Fibroblast of lung (primary cell): Measurements from ENCODE around the gene ELP2. TPM values are rescaled to one million over a fixed set of nuclear protein-coding genes. Genes with fewer than 3 reads are reported as not detected.
"Not testable (repeated sequence)": the region's sequence is repeated elsewhere in the genome, so short reads cannot be mapped to it uniquely, and the experiment has no call there.

Experiments used
- DNase-seq, 2 donors: peaks; one replicate each; pipeline versions ENCODE4 v3.0.0 to v3.0.0-alpha.2; 2010; ENCODE audit warnings: low read depth in 2 of 2
- H2AFZ ChIP-seq: 2 replicates; pipeline ENCODE4 v1.5.1; 2012; ENCODE audit warnings: low read length, control low read depth, inconsistent platforms
- H3K27ac ChIP-seq: 2 replicates; pipeline ENCODE4 v1.5.1; 2011; ENCODE audit warnings: low read length, control low read depth; ENCODE audit not compliant: insufficient read depth
- H3K27me3 ChIP-seq: 2 replicates; pipeline ENCODE4 v1.5.1; 2011; ENCODE audit warnings: mild to moderate bottlenecking, low read length; ENCODE audit not compliant: control insufficient read depth, insufficient read depth
- H3K36me3 ChIP-seq: 2 replicates; pipeline ENCODE4 v1.5.1; 2011; ENCODE audit warnings: low read length; ENCODE audit not compliant: control insufficient read depth, insufficient read depth
- H3K4me1 ChIP-seq: 2 replicates; pipeline ENCODE4 v1.5.1; 2011; ENCODE audit warnings: low read length; ENCODE audit not compliant: control insufficient read depth, insufficient read depth; ENCODE audit errors: extremely low read depth
- H3K4me2 ChIP-seq: 2 replicates; pipeline ENCODE4 v1.5.1; 2011; ENCODE audit warnings: low read length, control low read depth; ENCODE audit not compliant: insufficient read depth; ENCODE audit errors: extremely low read depth
- H3K4me3 ChIP-seq, 4 experiments: fragments of 200-600 bp in 1 of 4; sonication (generic) in 1 of 4; replicated peaks in 1 of 4; 2 replicates each; pipeline ENCODE4 v1.5.1; 2011 to 2016; ENCODE audit warnings: low read length in 4 of 4, low read depth in 3 of 4, mild to moderate bottlenecking in 3 of 4, control low read depth in 2 of 4, inconsistent platforms in 1 of 4, mixed read lengths in 1 of 4; ENCODE audit not compliant: insufficient read depth in 1 of 4; ENCODE audit errors: control extremely low read depth in 1 of 4
- H3K79me2 ChIP-seq: 2 replicates; pipeline ENCODE4 v1.5.1; 2012; ENCODE audit warnings: mild to moderate bottlenecking, low read length, inconsistent platforms; ENCODE audit not compliant: control insufficient read depth, insufficient read depth
- H3K9ac ChIP-seq: 2 replicates; pipeline ENCODE4 v1.5.1; 2011; ENCODE audit warnings: mild to moderate bottlenecking, low read length, control low read depth; ENCODE audit not compliant: insufficient read depth
- H3K9me3 ChIP-seq: 2 replicates; pipeline ENCODE4 v1.5.1; 2012; ENCODE audit warnings: low read depth, low read length; ENCODE audit not compliant: control insufficient read depth, insufficient read depth
- H4K20me1 ChIP-seq: 2 replicates; pipeline ENCODE4 v1.5.1; 2011; ENCODE audit warnings: low read length; ENCODE audit not compliant: control insufficient read depth, insufficient read depth; ENCODE audit errors: extremely low read depth
- EZH2 ChIP-seq: IDR thresholded peaks from 2 replicates; pipeline ENCODE4 v1.5.1; 2012; ENCODE audit warnings: low read length, control low read depth, mild to moderate bottlenecking; ENCODE audit errors: missing control alignments
- polyA plus RNA-seq, 2 donors: library from polyadenylated mRNA; depleted of rRNA in 1 of 2; stranded (reverse) in 1 of 2; unstranded in 1 of 2; fragments of >200 nt; gene quantifications; 2 replicates each; pipeline ENCODE4 v1.2.1, GENCODE V29; 2011 to 2012; ENCODE audit warnings: missing spikeins in 1 of 2
- total RNA-seq: library from RNA; depleted of rRNA; stranded (reverse); fragments of >200 nt; gene quantifications from 2 replicates; pipeline ENCODE4 v1.2.1, GENCODE V29; 2014
- TF ChIP-seq, protein P1 (sequence below), 2 donors: IDR thresholded peaks in 1 of 2; conservative IDR thresholded peaks in 1 of 2; 1 replicate in 1 of 2; 2 replicates in 1 of 2; pipeline ENCODE4 v1.5.1; 2011 to 2012; ENCODE audit warnings: low read length in 2 of 2, control low read depth in 1 of 2, inconsistent platforms in 1 of 2, low read depth in 1 of 2, mild to moderate bottlenecking in 1 of 2

ELP2 gene
- total and polyA plus RNA-seq, 2 donors (not counting 1 experiment from before 2014, with no cell fraction given), result 96.6 to 309 TPM

DNA sequence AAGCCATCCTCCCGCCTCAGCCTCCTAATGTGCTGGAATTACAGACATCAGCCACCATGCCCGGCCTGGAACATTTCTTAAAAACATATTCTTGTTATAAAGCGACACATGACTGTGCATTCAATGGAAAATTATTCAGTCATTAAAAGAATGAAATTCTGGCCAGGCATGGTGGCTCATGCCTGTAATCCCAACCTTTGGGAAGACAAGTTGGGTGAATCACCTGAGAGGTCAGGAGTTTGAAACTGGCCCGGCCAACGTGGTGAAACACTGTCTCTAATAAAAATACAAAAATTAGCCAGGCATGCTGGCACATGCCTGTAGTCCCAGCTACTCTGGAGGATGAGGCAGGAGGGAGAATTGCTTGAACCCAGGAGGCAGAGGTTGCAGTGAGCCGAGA, 40.7 kb upstream of the ELP2 start:
- Histone ChIP-seq H3K9me3 (no peaks in the 10 kb centered on the region), H3K27ac (no peak overlapping the region), H4K20me1 (no peaks in the 10 kb centered on the region), H3K27me3 (no peaks in the 10 kb centered on the region), H2AFZ (no peak overlapping the region), H3K9ac (no peak overlapping the region), H3K4me2 (no peak overlapping the region), H3K4me3 (no peak overlapping the region), H3K4me1 (no peaks in the 10 kb centered on the region), H3K36me3 (no peaks in the 10 kb centered on the region), H3K79me2 (no peaks in the 10 kb centered on the region)
- no peak for TF ChIP-seq EZH2
- TF ChIP-seq, protein P1, sequence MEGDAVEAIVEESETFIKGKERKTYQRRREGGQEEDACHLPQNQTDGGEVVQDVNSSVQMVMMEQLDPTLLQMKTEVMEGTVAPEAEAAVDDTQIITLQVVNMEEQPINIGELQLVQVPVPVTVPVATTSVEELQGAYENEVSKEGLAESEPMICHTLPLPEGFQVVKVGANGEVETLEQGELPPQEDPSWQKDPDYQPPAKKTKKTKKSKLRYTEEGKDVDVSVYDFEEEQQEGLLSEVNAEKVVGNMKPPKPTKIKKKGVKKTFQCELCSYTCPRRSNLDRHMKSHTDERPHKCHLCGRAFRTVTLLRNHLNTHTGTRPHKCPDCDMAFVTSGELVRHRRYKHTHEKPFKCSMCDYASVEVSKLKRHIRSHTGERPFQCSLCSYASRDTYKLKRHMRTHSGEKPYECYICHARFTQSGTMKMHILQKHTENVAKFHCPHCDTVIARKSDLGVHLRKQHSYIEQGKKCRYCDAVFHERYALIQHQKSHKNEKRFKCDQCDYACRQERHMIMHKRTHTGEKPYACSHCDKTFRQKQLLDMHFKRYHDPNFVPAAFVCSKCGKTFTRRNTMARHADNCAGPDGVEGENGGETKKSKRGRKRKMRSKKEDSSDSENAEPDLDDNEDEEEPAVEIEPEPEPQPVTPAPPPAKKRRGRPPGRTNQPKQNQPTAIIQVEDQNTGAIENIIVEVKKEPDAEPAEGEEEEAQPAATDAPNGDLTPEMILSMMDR (conservative IDR thresholded peaks at IDR 0.05 in 1 of 2, IDR thresholded peaks at IDR 0.05 in 1 of 2; ENCODE audit: low read depth in 1 of 2, low read length in 2 of 2), result no peak
- DNase-seq, result no peak

DNA sequence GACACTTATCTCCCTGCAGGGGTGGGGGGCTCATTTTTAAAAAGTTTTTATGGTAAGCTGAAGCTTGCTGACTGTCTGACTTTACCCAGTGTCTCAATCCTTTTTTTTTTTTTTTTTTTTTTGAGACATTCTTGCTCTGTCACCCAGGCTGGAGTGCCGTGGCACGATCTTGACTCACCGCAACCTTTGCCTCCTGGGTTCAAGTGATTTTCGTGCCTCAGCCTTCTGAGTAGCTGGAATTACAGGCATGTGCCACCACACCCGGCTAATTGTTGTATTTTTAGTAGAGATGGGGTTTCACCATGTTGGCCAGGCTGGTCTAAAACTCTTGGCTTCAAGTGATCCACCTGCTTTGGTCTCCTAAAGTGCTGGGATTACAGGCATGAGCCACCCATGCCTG, 37.6 kb upstream of the ELP2 start:
- not testable (repeated sequence) for H3K4me2 ChIP-seq, H3K9me3 ChIP-seq, DNase-seq, H3K36me3 ChIP-seq, H3K4me1 ChIP-seq, H3K79me2 ChIP-seq, H3K27ac ChIP-seq, H3K9ac ChIP-seq, H3K27me3 ChIP-seq, H4K20me1 ChIP-seq, H3K4me3 ChIP-seq, H2AFZ ChIP-seq

DNA sequence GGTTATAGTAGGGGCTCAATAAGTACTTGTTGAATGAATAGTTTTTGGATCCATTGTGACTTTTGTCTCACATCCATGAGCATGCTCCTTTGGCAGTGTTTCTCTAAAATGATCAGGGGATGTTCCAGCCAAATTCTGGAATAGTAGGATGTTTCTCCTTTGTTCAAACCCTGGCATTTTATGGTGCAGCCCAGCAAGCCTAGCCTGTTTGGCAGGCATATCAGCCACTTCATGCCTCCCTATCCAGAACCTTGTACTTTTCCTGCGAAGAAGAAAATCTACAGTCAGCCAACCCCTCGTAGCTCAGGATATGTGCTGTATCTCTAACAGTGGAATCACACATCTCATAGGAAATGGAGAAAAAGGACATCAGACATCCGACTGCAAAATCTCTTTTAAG, 35.3 kb upstream of the ELP2 start:
- H3K4me2 ChIP-seq, result no peak overlapping the region
- no peak overlapping the region for H2AFZ ChIP-seq
- no peak overlapping the region for H3K27ac ChIP-seq
- H3K4me1 ChIP-seq, result no peaks in the 10 kb centered on the region
- no peaks in the 10 kb centered on the region for H3K27me3 ChIP-seq
- no peaks in the 10 kb centered on the region for H3K36me3 ChIP-seq
- no peak overlapping the region for H3K4me3 ChIP-seq
- no peak for TF ChIP-seq EZH2
- TF ChIP-seq, protein P1 (conservative IDR thresholded peaks at IDR 0.05 in 1 of 2, IDR thresholded peaks at IDR 0.05 in 1 of 2; ENCODE audit: low read depth in 1 of 2, low read length in 2 of 2), result no peak
- H3K79me2 ChIP-seq, result no peaks in the 10 kb centered on the region
- no peaks in the 10 kb centered on the region for H4K20me1 ChIP-seq
- H3K9ac ChIP-seq, result no peak overlapping the region
- no peaks in the 10 kb centered on the region for H3K9me3 ChIP-seq
- no peak for DNase-seq
